Activated gamma-delta T cell treated with anti-CD3 and anti-CD28 coated beads, Interleukin-2, amount 50 U/mL, for 16 hours (primary cell): ENCODE data around the gene SBF1.

Experiments
- DNase-seq: peaks from one replicate; pipeline ENCODE4 v3.0.0-alpha.2; 2020; ENCODE audit warnings: low read depth

The SBF1 gene

GRCh38 chr22:50465066-50465930, 9.5 kb downstream of the SBF1 start:
- DNase-seq: no peak

- DNase-seq: no peak
Observed at GRCh38 chr22:50464451-50464850, 10.4 kb downstream of the SBF1 start.

GRCh38 chr22:50463188-50463900, 11.5 kb downstream of the SBF1 start:
- DNase-seq: no peak

- DNase-seq: no peak
Observed at GRCh38 chr22:50461979-50462540, 12.8 kb downstream of the SBF1 start.

GRCh38 chr22:50461536-50461935, 13.3 kb downstream of the SBF1 start:
- no peak for DNase-seq

- DNase-seq: no peak
Observed at GRCh38 chr22:50460938-50461337, 13.9 kb downstream of the SBF1 start.

- no peak for DNase-seq
Observed at GRCh38 chr22:50459496-50460140, 15.2 kb downstream of the SBF1 start.

- no peak for DNase-seq
Observed at GRCh38 chr22:50459016-50459415, 15.8 kb downstream of the SBF1 start.

- DNase-seq: no peak
Observed at GRCh38 chr22:50456466-50457234, 18.2 kb downstream of the SBF1 start.

- no peak for DNase-seq
Observed at GRCh38 chr22:50456026-50456425, 18.8 kb downstream of the SBF1 start.

GRCh38 chr22:50455201-50455600, 19.6 kb downstream of the SBF1 start:
- no peak for DNase-seq

GRCh38 chr22:50454556-50455075, 20.2 kb downstream of the SBF1 start:
- DNase-seq: no peak

GRCh38 chr22:50452649-50453048, 22.2 kb downstream of the SBF1 start:
- DNase-seq: no peak

- no peak for DNase-seq
Observed at GRCh38 chr22:50447576-50448551, 27.0 kb downstream of the SBF1 start.

- DNase-seq: no peak
Observed at GRCh38 chr22:50446708-50447575, 27.9 kb downstream of the SBF1 start.

GRCh38 chr22:50445880-50446707, 28.7 kb downstream of the SBF1 start:
- DNase-seq: no peak

GRCh38 chr22:50445071-50445879, 29.6 kb downstream of the SBF1 start:
- peak; percentile 22 for DNase-seq

GRCh38 chr22:50444663-50445062, 30.2 kb downstream of the SBF1 start:
- DNase-seq: no peak
